IPS-15b (cell line): ENCODE results near the gene PCNT.

ENCODE experiments used
- H3K27me3 ChIP-seq: one replicate; pipeline ENCODE4 v1.6.1; 2013; ENCODE audit warnings: low read length; ENCODE audit not compliant: control insufficient read depth, insufficient read depth
- H3K36me3 ChIP-seq: one replicate; pipeline ENCODE4 v1.6.1; 2013; ENCODE audit warnings: low read length; ENCODE audit not compliant: control insufficient read depth, insufficient read depth
- H3K4me1 ChIP-seq: one replicate; pipeline ENCODE4 v1.6.1; 2013; ENCODE audit warnings: mild to moderate bottlenecking, low read length; ENCODE audit not compliant: control insufficient read depth, insufficient read depth
- H3K4me3 ChIP-seq: one replicate; pipeline ENCODE4 v1.5.1; 2013; ENCODE audit warnings: low read depth, low read length
- H3K9ac ChIP-seq: one replicate; pipeline ENCODE4 v1.6.1; 2013; ENCODE audit warnings: low read depth, mild to moderate bottlenecking, low read length
- H3K9me3 ChIP-seq: one replicate; pipeline ENCODE4 v1.6.1; 2013; ENCODE audit warnings: mild to moderate bottlenecking, low read length; ENCODE audit not compliant: control insufficient read depth, insufficient read depth

Gene PCNT

GRCh38 chr21:46491553-46491952 is 167.6 kb downstream of the PCNT start:
- no peaks in the 10 kb centered on the region for H3K27me3 ChIP-seq
- H3K9me3 ChIP-seq = no peaks in the 10 kb centered on the region
- H3K4me3 ChIP-seq = no peak overlapping the region
- H3K36me3 ChIP-seq = peaks cover 8% of the 10 kb centered on the region
- no peaks in the 10 kb centered on the region for H3K4me1 ChIP-seq
- no peak overlapping the region for H3K9ac ChIP-seq

DNA sequence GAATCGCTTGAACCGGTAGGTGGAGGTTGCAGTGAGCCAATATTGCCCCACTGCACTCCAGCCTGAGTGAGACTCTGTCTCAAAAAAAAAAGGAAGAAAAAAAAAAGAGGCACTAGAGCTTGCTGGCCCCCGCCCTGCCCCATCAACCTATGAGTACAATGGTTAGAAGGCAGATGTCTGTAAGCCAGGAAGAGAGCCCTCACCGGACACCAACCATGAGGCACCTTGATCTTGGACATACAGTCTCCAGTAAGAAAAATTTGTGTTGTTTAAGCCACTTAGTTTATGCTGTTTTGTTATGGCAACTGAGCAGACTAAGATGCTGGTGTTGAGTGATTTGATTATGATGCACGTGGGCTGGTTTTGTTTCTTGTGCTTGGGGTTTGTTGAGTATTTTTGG is 168.9 kb downstream of the PCNT start:
- no peaks in the 10 kb centered on the region for H3K4me1 ChIP-seq
- H3K9me3 ChIP-seq = no peaks in the 10 kb centered on the region
- no peak overlapping the region for H3K9ac ChIP-seq
- H3K4me3 ChIP-seq = no peak overlapping the region
- H3K36me3 ChIP-seq = peaks cover 9% of the 10 kb centered on the region
- no peaks in the 10 kb centered on the region for H3K27me3 ChIP-seq

GRCh38 chr21:46493828-46494227 is 169.9 kb downstream of the PCNT start:
- Histone ChIP-seq H3K36me3 (peaks cover 17% of the 10 kb centered on the region), H3K4me1 (no peaks in the 10 kb centered on the region), H3K27me3 (no peaks in the 10 kb centered on the region), H3K9ac (no peak overlapping the region), H3K4me3 (no peak overlapping the region), H3K9me3 (no peaks in the 10 kb centered on the region)
